ENCODE results near the gene HYOU1.
"Not testable (repeated sequence)": the region's sequence is repeated elsewhere in the genome, so short reads cannot be mapped to it uniquely, and the experiment has no call there.

HYOU1 gene

GRCh38 chr11:119084663-119085436, 27.8 kb upstream of the HYOU1 start, which contains the start of gene HMBS:
Gene HMBS, plus strand, starts transcription at chr11:119084881. Its CDS starts 153 bp downstream, at chr11:119085034.
- DNase-seq: peak; percentile 87

- DNase-seq: no peak
Measured at GRCh38 chr11:119081682-119082260, 24.8 kb upstream of the HYOU1 start.

GRCh38 chr11:119078675-119079420, 21.8 kb upstream of the HYOU1 start:
- DNase-seq: no peak

- no peak for DNase-seq
Measured at GRCh38 chr11:119077839-119078238, 20.8 kb upstream of the HYOU1 start.

GRCh38 chr11:119067371-119068222, 10.6 kb upstream of the HYOU1 start, which contains the start of gene VPS11:
Gene VPS11, plus strand, starts transcription at chr11:119067818. Its CDS starts 6 bp downstream, at chr11:119067824.
- DNase-seq: peak; percentile 98

- DNase-seq: peak; percentile 44
Measured at GRCh38 chr11:119065369-119065768, 8.4 kb upstream of the HYOU1 start.

- no peak for DNase-seq
Measured at GRCh38 chr11:119062779-119063178, 5.8 kb upstream of the HYOU1 start.

GRCh38 chr11:119061256-119061655, 4.3 kb upstream of the HYOU1 start:
- no peak for DNase-seq

GRCh38 chr11:119059128-119059527, 2.1 kb upstream of the HYOU1 start:
- not testable (repeated sequence) for DNase-seq

- peak; percentile 50 for DNase-seq
Measured at GRCh38 chr11:119056421-119056999, 495 bp downstream of the HYOU1 start.

- DNase-seq: no peak
Measured at GRCh38 chr11:119055901-119056300, 1.1 kb downstream of the HYOU1 start.

- DNase-seq: no peak
Measured at GRCh38 chr11:119054418-119054817, 2.6 kb downstream of the HYOU1 start.

GRCh38 chr11:119052163-119052814, 4.7 kb downstream of the HYOU1 start:
- DNase-seq: no peak

- DNase-seq: no peak
Measured at GRCh38 chr11:119051440-119052162, 5.4 kb downstream of the HYOU1 start.

GRCh38 chr11:119049081-119049480, 7.9 kb downstream of the HYOU1 start:
- no peak for DNase-seq

GRCh38 chr11:119048644-119049043, 8.4 kb downstream of the HYOU1 start:
- DNase-seq: no peak

- no peak for DNase-seq
Measured at GRCh38 chr11:119047205-119047604, 9.8 kb downstream of the HYOU1 start.

- DNase-seq: no peak
Measured at GRCh38 chr11:119046489-119046888, 10.5 kb downstream of the HYOU1 start.

GRCh38 chr11:119044708-119045107, 12.3 kb downstream of the HYOU1 start:
- no peak for DNase-seq

GRCh38 chr11:119042927-119043326, 14.1 kb downstream of the HYOU1 start:
- no peak for DNase-seq

Measured in activated naive CD4-positive, alpha-beta T cell treated with anti-CD3 and anti-CD28 coated beads, Interleukin-2, amount 50 U/mL, for 16 hours (primary cell).